Measurements from ENCODE around the gene PRKCA. TPM values are rescaled to one million over a fixed set of nuclear protein-coding genes. Genes with fewer than 3 reads are reported as not detected.

The PRKCA gene
- total RNA-seq, 1 experiment from 2014 or later, result 29.5 TPM

DNA sequence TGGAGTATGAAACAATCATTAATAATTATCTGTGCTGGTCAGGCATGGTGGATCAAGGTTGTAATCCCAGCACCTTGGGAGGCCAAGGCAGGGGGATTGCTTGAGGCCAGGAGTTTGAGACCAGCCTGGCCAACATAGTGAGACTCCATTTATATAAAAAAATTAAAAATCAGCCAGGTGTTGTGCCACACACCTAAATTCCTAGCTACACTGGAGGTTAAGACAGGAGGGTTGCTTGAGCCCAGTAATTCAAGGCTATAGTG is 28.9 kb upstream of the PRKCA start (continued):
- TF ChIP-seq ZBTB43 (CRISPR knock-in tag; IDR thresholded peaks at IDR 0.05), result no peak
- TF ChIP-seq PRRX2 (CRISPR knock-in tag; IDR thresholded peaks at IDR 0.05), result no peak
- TF ChIP-seq PREB (CRISPR knock-in tag; IDR thresholded peaks at IDR 0.05; ENCODE audit: borderline replicate concordance), result no peak

GRCh38 chr17:66275651-66276050 is 26.8 kb upstream of the PRKCA start:
- ATAC-seq (no peak), DNase-seq (ENCODE audit: low spot score) (no peak)
- Mint-ChIP-seq H3K9me3 (peaks cover 14% of the 10 kb centered on the region), H3K27ac (no peak overlapping the region), H3K4me3 (no peak overlapping the region), H3K27me3 (ENCODE audit: low read depth) (no peaks in the 10 kb centered on the region), H3K36me3 (peaks cover 1% of the 10 kb centered on the region; the same call in 1 of the 2 replicates), H3K4me1 (no peaks in the 10 kb centered on the region; the same call in 1 of the 2 replicates)
- TF ChIP-seq E2F1 (CRISPR knock-in tag; IDR thresholded peaks at IDR 0.05), result no peak
- no peak for TF ChIP-seq ZNF232 (CRISPR knock-in tag; IDR thresholded peaks at IDR 0.05)
- TF ChIP-seq AR (CRISPR knock-in tag; IDR thresholded peaks at IDR 0.05), result no peak
- no peak for TF ChIP-seq NR3C1 (CRISPR knock-in tag; conservative IDR thresholded peaks at IDR 0.05; ENCODE audit: low read depth)
- no peak for TF ChIP-seq FOXP1 (CRISPR knock-in tag; IDR thresholded peaks at IDR 0.05; ENCODE audit: borderline replicate concordance)
- no peak for TF ChIP-seq ZNF423 (CRISPR knock-in tag; IDR thresholded peaks at IDR 0.05)
- no peak for TF ChIP-seq GRHL2 (CRISPR knock-in tag; IDR thresholded peaks at IDR 0.05; ENCODE audit: insufficient replicate concordance, severe bottlenecking)
- TF ChIP-seq JAZF1 (CRISPR knock-in tag; IDR thresholded peaks at IDR 0.05), result no peak
- TF ChIP-seq, protein P1, sequence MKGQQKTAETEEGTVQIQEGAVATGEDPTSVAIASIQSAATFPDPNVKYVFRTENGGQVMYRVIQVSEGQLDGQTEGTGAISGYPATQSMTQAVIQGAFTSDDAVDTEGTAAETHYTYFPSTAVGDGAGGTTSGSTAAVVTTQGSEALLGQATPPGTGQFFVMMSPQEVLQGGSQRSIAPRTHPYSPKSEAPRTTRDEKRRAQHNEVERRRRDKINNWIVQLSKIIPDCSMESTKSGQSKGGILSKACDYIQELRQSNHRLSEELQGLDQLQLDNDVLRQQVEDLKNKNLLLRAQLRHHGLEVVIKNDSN (CRISPR knock-in tag; IDR thresholded peaks at IDR 0.05), result no peak
- TF ChIP-seq ZNF416 (CRISPR knock-in tag; IDR thresholded peaks at IDR 0.05), result no peak
- no peak for TF ChIP-seq ZBTB43 (CRISPR knock-in tag; IDR thresholded peaks at IDR 0.05)
- no peak for TF ChIP-seq SMAD3 (CRISPR knock-in tag; IDR thresholded peaks at IDR 0.05; ENCODE audit: borderline replicate concordance)
- TF ChIP-seq NFYB (CRISPR knock-in tag; conservative IDR thresholded peaks at IDR 0.05; ENCODE audit: low read depth), result no peak
- TF ChIP-seq, protein P2, sequence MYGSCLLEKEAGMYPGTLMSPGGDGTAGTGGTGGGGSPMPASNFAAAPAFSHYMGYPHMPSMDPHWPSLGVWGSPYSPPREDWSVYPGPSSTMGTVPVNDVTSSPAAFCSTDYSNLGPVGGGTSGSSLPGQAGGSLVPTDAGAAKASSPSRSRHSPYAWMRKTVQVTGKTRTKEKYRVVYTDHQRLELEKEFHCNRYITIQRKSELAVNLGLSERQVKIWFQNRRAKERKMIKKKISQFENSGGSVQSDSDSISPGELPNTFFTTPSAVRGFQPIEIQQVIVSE (CRISPR knock-in tag; IDR thresholded peaks at IDR 0.05; ENCODE audit: borderline replicate concordance), result no peak
- TF ChIP-seq, protein P3, sequence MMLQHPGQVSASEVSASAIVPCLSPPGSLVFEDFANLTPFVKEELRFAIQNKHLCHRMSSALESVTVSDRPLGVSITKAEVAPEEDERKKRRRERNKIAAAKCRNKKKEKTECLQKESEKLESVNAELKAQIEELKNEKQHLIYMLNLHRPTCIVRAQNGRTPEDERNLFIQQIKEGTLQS (CRISPR knock-in tag; conservative IDR thresholded peaks at IDR 0.05), result no peak
- TF ChIP-seq ETV6 (CRISPR knock-in tag; IDR thresholded peaks at IDR 0.05), result no peak
- TF ChIP-seq IRF2 (CRISPR knock-in tag; IDR thresholded peaks at IDR 0.05; ENCODE audit: borderline replicate concordance, low read depth), result no peak
- TF ChIP-seq, protein P4, sequence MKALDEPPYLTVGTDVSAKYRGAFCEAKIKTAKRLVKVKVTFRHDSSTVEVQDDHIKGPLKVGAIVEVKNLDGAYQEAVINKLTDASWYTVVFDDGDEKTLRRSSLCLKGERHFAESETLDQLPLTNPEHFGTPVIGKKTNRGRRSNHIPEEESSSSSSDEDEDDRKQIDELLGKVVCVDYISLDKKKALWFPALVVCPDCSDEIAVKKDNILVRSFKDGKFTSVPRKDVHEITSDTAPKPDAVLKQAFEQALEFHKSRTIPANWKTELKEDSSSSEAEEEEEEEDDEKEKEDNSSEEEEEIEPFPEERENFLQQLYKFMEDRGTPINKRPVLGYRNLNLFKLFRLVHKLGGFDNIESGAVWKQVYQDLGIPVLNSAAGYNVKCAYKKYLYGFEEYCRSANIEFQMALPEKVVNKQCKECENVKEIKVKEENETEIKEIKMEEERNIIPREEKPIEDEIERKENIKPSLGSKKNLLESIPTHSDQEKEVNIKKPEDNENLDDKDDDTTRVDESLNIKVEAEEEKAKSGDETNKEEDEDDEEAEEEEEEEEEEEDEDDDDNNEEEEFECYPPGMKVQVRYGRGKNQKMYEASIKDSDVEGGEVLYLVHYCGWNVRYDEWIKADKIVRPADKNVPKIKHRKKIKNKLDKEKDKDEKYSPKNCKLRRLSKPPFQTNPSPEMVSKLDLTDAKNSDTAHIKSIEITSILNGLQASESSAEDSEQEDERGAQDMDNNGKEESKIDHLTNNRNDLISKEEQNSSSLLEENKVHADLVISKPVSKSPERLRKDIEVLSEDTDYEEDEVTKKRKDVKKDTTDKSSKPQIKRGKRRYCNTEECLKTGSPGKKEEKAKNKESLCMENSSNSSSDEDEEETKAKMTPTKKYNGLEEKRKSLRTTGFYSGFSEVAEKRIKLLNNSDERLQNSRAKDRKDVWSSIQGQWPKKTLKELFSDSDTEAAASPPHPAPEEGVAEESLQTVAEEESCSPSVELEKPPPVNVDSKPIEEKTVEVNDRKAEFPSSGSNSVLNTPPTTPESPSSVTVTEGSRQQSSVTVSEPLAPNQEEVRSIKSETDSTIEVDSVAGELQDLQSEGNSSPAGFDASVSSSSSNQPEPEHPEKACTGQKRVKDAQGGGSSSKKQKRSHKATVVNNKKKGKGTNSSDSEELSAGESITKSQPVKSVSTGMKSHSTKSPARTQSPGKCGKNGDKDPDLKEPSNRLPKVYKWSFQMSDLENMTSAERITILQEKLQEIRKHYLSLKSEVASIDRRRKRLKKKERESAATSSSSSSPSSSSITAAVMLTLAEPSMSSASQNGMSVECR (CRISPR knock-in tag; IDR thresholded peaks at IDR 0.05; ENCODE audit: borderline replicate concordance), result no peak
- ChIA-PET CTCF (interaction anchor here (1.0 to 1.9 kb wide), 2 partner anchors 74 to 398 kb away, joined by 3 to 4 read pairs; no protein-coding TSS in a partner anchor), POLR2A (no interaction called here)

All from WTC11 (cell line).